Stimulated activated CD8-positive, alpha-beta memory T cell treated with anti-CD3 and anti-CD28 coated beads, Interleukin-4, amount 100 ng/mL, for 48 hours (primary cell): ENCODE data around the gene TRAPPC3.

Source experiments
- DNase-seq: peaks from one replicate; pipeline ENCODE4 v3.0.0-alpha.2; 2020

The TRAPPC3 gene

GRCh38 chr1:36097693-36098585, 51.3 kb downstream of the TRAPPC3 start:
- no peak for DNase-seq

DNA sequence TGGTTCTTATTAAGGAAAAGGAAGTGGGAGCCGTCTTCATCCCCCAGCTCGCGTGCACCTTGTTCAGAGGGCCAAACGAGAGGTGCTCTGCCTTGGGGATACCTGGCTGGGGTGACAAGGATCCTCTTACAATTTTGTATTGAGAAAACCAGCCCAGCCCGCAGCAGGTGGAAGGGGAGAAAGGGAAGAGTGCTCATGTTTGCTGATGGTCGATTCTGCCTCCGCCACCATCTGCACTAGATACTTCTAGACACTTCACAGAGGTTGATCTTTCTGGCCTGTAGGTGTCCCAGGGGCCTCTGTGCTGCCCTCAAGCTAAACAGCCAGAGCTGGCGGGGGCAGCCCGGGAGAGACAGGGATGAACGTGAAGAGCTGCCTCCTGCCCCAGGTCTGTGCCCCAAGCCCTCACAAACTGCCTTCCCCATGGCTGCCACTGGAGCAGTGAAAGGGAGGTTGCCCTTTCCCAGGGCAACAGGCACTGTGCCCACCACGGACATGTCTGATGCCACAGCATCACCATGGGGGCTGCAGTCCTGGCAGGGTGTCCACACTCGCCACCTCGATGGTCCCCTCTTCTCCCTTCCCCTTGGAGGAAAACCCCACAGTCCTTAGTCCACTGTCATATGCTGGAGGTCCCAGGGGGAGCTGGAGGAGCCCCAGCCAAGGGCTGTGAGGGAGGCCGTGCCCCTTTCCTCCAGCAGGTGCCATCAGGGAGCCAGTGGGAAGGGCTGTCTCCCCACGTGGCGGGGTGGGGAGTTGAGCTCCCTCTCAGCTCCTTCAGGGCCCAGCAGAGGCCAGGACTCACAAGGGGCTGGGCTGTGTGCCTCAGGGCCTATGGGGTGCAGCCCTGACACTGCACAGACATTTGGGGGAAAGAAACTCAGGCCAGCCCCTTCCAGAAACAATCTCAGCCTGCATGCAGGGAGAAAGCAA, 52.5 kb downstream of the TRAPPC3 start:
- no peak for DNase-seq

GRCh38 chr1:36095760-36096405, 53.4 kb downstream of the TRAPPC3 start:
- DNase-seq: no peak

DNA sequence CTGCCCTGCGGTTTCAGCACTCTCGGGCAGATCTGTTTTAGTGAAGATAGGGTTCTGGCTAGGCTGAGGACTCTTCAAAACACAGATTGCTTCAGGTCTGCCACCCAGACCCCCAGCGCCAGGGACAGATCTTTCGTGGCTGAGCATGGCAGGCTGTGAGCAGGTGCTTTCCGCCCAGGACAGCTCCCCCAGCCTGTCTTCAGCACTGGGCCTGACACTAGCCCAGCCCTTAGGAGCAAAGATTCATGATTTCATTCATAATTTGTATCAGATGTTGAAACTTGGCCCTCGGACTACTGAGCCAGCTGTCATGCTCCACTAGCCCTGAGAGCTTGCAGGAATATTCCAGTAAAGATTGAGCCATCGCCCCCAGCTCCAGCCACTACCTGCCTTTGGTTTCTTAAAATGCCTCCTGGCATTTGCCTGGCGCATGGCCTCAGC, 54.6 kb downstream of the TRAPPC3 start:
- no peak for DNase-seq

DNA sequence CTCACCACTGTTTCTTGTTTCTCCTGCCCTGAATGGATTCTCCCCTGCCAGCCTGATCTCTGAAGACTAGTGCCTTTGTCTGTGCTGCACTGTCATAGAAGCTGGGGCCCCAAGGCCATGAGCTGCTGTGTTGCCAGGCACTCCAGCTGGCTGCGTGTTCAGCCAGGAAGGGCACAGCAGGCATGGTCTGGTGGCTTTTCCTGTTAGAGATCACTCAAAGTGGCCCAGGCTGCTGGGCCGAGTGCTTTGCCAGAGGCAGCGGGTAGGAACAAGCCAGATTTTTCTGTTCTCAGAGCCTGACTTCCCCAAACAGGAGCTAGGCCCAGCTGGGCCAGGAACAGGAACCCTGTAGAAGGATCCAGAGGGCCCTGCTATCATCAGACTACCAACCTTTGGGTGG, 55.4 kb downstream of the TRAPPC3 start:
- no peak for DNase-seq

DNA sequence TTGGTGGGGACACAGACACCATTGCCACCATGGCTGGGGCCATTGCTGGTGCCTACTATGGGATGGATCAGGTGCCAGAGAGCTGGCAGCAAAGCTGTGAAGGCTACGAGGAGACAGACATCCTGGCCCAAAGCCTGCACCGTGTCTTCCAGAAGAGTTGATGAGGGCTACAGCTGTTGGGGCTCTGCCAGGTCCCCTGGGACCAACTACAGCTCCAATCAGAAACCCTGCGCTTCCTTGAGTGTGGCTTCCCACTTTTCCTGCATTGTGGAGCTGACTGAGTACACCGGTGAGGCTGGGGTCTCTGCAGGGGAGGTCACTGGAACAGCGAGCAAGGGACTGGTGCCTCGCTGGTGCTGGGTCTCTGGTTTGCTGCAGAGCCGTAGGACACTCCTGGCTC, 56.1 kb downstream of the TRAPPC3 start:
- no peak for DNase-seq

- no peak for DNase-seq
These were observed 56.5 kb downstream of the TRAPPC3 start for GRCh38 chr1:36092798-36093185.

DNA sequence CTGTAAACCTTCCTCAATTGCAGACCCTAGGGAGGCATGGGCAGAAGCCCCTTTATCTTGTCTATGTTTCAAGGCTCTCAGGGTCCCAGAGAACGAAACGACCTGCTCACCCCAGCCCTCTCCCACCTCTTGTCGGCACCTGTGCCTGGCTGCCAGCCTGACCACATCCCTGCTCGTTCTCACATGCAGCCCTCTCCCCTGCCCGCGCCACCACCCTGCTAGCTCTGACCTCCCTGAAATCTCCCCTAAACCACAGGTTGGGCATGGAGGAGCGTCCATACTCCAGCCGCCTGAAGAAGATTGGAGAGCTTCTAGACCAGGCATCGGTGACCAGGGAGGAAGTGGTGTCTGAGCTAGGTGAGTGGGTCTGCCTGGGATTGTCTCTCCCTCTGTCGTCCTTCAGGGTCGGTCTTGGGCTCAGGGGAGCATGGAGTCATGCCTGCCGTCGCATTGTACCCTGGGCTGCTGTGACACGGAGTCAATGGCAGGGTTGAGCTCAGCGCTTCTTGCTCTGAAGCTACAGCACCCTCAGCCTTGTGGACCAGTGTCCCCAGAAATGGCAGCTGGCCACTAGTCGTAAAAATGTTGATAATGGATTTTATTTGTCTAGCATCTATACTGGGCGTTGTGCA, 57.0 kb downstream of the TRAPPC3 start:
- DNase-seq: no peak

GRCh38 chr1:36091698-36092097, 57.6 kb downstream of the TRAPPC3 start:
- no peak for DNase-seq

GRCh38 chr1:36091141-36091540, 58.1 kb downstream of the TRAPPC3 start:
- no peak for DNase-seq

- DNase-seq: peak; percentile 39
These were observed 59.7 kb downstream of the TRAPPC3 start for GRCh38 chr1:36089393-36090121.

GRCh38 chr1:36088577-36089392, 60.5 kb downstream of the TRAPPC3 start, which contains the start of gene ADPRS:
Gene ADPRS, plus strand, starts transcription at chr1:36088892. Its CDS starts 13 bp downstream, at chr1:36088905.
- peak; percentile 94 for DNase-seq

GRCh38 chr1:36088265-36088576, 61.1 kb downstream of the TRAPPC3 start:
- DNase-seq: no peak

- no peak for DNase-seq
These were observed 61.8 kb downstream of the TRAPPC3 start for GRCh38 chr1:36087233-36088123.
